ENCODE results near the gene RSRC1. TPM values are rescaled to one million over a fixed set of nuclear protein-coding genes. Genes with fewer than 3 reads are reported as not detected.
A peak's percentile ranks its signal among the peaks of the same experiment; 100 is the strongest.

RSRC1 gene
- total and polyA plus RNA-seq, 8 donors, result 7.7 to 19.9 (median 10.2) TPM

- Histone ChIP-seq H3K9me3 (no peaks in the 10 kb centered on the region), H3K27me3 (no peaks in the 10 kb centered on the region), H3K36me3 (no peaks in the 10 kb centered on the region), H3K4me1 (no peaks in the 10 kb centered on the region), H3K4me3 (no peak overlapping the region), H3K27ac (no peak overlapping the region)
- no peak for FAIRE-seq
- intact Hi-C loops (cut with DNase I), result no loop called here
- DNase-seq, result no peak
- WGBS, 2 donors, result 96 to 97% methylated on average over 3 of the region's 3 CpGs
- TF ChIP-seq CTCF (IDR thresholded peaks at IDR 0.05), result no peak
- no peak for ATAC-seq
Observed at GRCh38 chr3:158278187-158278586, 168.3 kb downstream of the RSRC1 start.

DNA sequence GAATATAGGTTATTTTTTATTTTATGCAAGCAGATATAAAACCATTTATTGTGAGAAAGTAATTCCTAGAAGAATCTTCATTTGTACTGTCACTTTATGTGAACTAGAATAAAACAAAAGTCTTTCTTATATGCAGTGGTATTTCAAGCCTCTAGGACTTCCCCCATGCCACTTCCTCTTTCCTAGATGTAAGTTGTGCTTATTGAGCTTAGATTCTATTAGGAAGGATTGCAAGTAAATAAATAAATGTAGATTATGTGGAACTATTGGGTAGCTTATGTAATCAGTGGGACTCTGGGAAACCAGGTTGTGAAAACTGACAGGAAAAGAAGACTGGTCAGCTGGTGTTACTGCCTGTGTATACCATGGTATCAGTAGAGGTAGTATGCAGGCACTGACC, 169.7 kb downstream of the RSRC1 start:
- DNase-seq (no peak), FAIRE-seq (no peak), ATAC-seq (no peak)
- intact Hi-C loops (cut with DNase I), result no loop called here
- no peaks in the 10 kb centered on the region for H3K9me3 ChIP-seq
- H3K36me3 ChIP-seq, result no peaks in the 10 kb centered on the region
- no peak overlapping the region for H3K27ac ChIP-seq
- no peak overlapping the region for H3K4me3 ChIP-seq
- H3K4me1 ChIP-seq, result no peaks in the 10 kb centered on the region
- H3K27me3 ChIP-seq, result no peaks in the 10 kb centered on the region
- no peak for TF ChIP-seq CTCF (IDR thresholded peaks at IDR 0.05)

GRCh38 chr3:158295771-158296170, 185.9 kb downstream of the RSRC1 start:
- no peaks in the 10 kb centered on the region for H3K4me1 ChIP-seq
- WGBS, 2 donors, result 63 to 88% methylated on average over 2 of the region's 2 CpGs
- intact Hi-C loops (cut with DNase I), result no loop called here
- ATAC-seq (no peak), DNase-seq (no peak), FAIRE-seq (no peak)
- H3K27ac ChIP-seq, result no peak overlapping the region
- TF ChIP-seq CTCF (IDR thresholded peaks at IDR 0.05), result no peak
- H3K9me3 ChIP-seq, result no peaks in the 10 kb centered on the region
- no peaks in the 10 kb centered on the region for H3K36me3 ChIP-seq
- no peak overlapping the region for H3K4me3 ChIP-seq
- H3K27me3 ChIP-seq, result no peaks in the 10 kb centered on the region

- DNase-seq, result no peak
- TF ChIP-seq CTCF (IDR thresholded peaks at IDR 0.05), result no peak
- H3K27me3 ChIP-seq, result no peaks in the 10 kb centered on the region
- no peak for ATAC-seq
- FAIRE-seq, result peak; percentile 43
- no peak overlapping the region for H3K27ac ChIP-seq
- intact Hi-C loops (cut with DNase I), result no loop called here
- H3K36me3 ChIP-seq, result no peaks in the 10 kb centered on the region
- no peaks in the 10 kb centered on the region for H3K9me3 ChIP-seq
- H3K4me3 ChIP-seq, result no peak overlapping the region
- H3K4me1 ChIP-seq, result no peaks in the 10 kb centered on the region
Observed at GRCh38 chr3:158297940-158298339, 188.1 kb downstream of the RSRC1 start.

GRCh38 chr3:158308236-158308928, 198.5 kb downstream of the RSRC1 start:
- intact Hi-C loops (cut with DNase I), result no loop called here
- no peak for DNase-seq
- H3K4me3 ChIP-seq, result no peak overlapping the region
- no peaks in the 10 kb centered on the region for H3K27me3 ChIP-seq
- H3K27ac ChIP-seq, result no peak overlapping the region
- TF ChIP-seq CTCF (IDR thresholded peaks at IDR 0.05), result no peak
- no peak for FAIRE-seq
- WGBS, 2 donors, result 93 to 95% methylated on average over 8 of the region's 8 CpGs
- H3K9me3 ChIP-seq, result no peaks in the 10 kb centered on the region
- H3K36me3 ChIP-seq, result no peaks in the 10 kb centered on the region
- no peak for ATAC-seq
- H3K4me1 ChIP-seq, result no peaks in the 10 kb centered on the region
